Hippocampal formation (tissue), 2 donors: ENCODE results near the gene DBN1.

Experiments used
- DNase-seq, 2 donors: peaks; one replicate each; lab custom pipeline; 2025; lab: John Stamatoyannopoulos, UW

The DBN1 gene

DNA sequence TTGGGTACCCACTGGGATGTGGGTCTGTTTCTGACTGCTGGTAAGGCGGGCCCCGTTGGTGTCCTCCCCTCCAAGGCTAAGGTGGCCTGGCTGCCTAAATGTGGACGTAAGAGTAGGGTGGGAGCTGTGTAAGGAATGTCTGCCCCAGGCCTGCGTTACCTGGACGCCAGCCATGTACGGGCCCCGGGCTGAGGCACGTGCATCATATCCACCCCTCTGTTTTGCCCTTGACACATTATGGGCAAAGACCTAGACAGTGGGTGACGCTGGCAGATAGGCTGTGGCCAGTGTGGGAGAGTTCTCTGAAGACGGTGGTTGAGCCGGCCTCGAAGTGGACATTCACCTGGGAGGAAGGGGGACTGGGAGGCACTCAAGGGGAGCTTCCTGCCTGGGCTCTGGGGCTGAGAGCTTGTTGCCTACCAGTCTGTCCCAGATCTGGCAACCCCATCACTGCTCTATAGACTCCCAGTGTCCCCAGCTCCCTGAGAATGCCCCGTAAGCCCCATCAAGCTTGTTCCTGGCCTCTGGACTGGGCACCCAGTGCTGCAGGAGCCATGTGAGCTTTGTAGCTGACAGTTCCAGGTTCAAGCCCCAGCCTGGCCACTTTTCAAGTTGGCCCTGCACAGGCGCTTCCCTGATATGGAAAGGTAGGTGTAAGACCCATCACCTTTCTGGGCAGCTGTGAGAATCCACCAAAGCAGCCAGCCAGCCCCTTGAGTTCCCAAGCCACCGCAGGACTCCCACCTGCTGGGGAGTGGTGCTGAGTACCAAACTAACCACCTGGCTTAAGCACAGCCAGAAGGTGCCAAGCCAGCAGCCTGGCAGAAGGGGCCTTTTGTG, 30.1 kb downstream of the DBN1 start:
- no peak for DNase-seq

DNA sequence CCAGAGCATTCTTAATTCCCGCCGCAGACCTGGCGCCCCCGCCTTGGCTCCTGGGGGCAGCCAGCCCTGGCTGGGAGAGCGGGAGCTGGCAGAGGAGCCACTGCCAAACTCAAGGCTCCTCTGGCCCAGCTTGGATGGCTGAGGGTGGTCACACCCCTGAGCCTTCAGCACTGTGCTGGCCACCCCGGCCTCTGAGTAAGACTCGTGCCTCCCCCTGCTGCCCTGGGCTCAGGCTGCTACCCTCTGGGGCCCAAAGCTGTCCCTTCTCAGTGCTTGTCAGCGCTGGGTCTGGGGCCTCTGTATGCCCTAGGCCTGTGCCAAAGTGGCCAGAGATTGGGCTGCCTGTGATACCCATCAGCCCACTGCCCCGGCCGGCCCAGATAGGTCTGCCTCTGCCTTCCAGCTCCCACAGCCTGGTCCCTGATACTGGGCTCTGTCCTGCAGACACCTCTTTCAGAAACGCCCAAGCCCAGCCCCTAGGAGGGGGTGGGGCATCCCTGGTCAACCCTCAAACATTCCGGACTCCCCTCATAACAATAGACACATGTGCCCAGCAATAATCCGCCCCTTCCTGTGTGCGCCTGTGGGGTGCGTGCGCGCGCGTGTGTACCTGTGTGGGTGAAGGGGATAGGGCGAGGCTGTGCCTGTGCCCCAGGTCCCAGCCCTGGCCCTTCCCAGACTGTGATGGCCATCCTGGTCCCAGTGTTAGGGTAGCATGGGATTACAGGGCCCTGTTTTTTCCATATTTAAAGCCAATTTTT, 31.2 kb downstream of the DBN1 start:
- DNase-seq: no peak

DNA sequence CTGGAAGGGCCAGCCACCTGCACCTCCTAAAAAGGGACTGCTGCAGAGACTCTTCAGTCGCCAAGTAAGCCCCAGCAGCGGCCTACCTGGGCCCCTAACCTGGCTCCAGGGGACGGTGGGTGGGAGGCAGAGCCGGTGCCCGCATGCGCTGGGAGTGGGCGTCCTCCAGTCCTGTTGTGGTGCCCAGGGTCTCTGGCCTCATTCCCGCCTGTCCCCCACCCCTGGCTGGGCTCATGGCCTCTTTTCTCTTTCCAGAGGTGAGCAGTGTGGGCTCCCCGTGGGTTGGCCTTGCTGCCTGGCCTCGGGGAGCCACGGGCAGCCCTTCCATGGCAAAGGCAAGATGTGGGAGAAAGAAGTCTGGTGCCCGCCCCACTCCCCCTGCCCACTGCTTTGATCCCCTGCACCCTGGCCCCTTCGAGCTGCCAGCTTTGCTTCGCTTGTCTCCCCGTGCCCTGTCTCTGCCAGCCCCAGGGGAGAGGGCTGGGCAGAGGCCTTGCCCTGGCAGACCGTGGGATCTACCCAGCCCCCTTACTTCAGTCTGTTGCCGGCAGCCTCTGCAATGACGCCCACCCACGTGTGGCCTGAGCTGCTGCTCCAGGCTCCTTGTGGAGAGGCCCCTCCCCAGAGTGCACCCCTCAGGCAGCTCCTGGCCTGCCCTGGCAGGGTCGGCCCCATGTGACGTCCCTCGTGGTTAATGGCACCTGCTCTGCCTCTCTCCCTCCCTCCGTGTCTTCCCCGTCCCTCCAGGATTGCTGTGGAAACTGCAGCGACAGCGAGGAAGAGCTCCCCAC, 32.2 kb downstream of the DBN1 start:
- DNase-seq: no peak

DNA sequence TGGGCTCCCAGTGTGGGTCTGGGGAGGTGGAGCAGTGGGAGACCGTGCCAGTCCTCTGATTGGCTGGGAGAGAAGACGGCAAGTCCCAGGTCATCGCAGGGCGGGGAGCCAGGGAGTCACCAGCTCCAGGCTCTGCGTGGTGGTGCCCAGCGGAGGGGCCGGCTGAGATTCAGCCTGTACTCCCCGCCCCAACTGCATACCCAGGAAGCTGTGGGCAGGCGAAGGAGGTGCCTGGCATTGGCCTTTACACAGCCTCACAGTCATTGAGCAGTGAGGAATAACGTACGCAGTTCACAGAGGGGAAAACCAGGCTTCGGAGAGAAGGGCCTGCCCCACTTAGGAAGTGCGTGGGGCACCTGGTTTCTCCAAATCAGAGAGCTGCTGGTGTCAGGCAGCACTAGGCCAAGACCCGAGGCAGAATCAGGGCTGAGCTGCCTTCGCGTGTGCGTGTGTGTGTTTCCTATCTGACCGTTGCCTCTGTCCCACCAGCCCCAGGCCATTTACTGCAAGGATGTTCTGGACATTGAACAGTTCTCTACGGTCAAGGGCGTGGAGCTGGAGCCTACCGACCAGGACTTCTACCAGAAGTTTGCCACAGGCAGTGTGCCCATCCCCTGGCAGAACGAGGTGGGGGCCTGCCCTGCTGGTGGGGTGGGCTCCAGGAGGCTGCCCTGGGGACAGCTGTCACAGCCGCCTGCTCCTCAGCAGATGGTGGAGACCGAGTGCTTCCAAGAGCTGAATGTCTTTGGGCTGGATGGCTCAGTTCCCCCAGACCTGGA, 33.0 kb downstream of the DBN1 start:
- DNase-seq: no peak

DNA sequence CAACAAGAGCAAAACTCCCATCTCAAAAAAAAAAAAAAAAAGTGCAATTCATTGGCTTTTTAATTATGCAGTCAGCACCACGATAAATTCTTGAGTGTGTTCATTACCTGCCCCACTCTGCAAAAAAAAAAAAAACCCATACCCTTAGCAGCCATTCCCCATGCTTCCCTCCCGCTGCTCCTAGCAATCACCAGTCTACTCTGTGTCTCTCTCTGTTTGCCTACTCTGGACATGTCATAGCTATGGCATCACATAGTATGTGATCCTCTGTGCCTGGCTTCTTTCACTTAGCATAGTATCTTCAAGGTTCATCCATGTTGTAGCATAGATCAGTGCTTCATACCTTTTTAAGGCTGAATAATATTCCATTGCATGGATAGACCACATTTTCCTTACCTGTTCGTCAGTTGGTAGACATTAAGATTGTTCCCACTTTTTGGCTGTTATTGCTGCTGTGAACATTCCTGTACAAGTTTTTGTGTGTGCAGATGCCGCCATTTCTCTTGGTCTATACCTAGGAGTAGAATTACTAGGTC, 33.8 kb downstream of the DBN1 start:
- DNase-seq: no peak

DNA sequence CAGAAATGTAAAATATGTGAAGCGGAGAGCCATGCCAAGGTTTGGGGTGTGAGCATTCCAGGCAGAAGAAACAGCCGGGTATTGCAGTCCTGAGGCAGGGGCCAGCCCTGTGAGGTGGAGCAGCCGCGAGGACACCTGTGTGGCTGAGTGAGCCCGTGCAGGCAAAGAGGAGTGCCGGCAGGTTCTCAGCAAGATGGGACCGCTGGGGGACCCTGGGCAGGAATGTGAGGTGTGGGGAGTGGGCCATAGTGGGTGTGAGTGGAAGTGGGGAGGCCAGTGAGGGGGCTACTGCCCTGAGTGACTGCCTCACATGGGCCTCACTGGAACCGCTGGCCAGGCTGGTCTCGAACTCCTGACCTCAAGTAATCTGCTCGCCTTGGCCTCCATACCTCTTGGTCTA, 35.0 kb downstream of the DBN1 start:
- no peak for DNase-seq

DNA sequence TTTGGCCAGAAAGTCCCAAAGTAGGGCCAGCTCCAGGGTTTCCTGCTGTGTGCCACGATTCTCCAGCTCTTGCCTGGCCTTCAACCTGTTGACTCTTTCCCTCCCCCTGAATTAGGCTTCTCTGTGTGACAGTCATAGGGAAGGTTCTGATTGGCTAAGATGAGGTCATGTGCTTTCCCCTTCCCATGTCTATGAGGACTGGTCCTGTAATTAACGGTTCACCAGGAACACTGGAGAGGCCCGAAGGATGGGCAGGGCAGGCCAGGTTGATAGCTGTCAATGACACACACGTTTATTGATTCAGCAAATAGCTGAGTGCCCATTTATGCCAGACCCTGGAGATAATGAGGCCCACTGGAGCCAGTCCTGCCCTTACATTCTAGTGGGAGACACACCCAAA, 35.8 kb downstream of the DBN1 start:
- no peak for DNase-seq

DNA sequence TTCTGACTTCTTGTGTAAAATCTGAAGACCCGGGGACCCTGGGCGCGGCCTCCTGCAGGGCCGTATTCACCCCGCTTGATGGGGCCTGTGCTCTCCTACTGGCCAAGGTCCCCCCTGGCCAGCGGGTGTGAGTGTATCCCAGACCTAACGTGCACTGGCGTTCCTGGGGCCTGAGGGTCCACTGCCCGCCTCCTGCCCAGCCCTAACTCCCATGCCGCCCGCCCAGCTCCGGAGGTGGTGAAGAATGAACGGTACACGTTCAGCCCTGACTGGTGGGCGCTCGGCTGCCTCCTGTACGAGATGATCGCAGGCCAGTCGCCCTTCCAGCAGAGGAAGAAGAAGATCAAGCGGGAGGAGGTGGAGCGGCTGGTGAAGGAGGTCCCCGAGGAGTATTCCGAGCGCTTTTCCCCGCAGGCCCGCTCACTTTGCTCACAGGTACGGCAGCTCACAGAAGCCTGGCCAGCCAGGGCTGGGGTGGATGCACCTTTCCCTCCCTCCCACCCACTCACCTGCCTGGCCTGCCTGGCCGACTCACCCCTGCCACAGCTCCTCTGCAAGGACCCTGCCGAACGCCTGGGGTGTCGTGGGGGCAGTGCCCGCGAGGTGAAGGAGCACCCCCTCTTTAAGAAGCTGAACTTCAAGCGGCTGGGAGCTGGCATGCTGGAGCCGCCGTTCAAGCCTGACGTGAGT, 37.4 kb downstream of the DBN1 start:
- no peak for DNase-seq

DNA sequence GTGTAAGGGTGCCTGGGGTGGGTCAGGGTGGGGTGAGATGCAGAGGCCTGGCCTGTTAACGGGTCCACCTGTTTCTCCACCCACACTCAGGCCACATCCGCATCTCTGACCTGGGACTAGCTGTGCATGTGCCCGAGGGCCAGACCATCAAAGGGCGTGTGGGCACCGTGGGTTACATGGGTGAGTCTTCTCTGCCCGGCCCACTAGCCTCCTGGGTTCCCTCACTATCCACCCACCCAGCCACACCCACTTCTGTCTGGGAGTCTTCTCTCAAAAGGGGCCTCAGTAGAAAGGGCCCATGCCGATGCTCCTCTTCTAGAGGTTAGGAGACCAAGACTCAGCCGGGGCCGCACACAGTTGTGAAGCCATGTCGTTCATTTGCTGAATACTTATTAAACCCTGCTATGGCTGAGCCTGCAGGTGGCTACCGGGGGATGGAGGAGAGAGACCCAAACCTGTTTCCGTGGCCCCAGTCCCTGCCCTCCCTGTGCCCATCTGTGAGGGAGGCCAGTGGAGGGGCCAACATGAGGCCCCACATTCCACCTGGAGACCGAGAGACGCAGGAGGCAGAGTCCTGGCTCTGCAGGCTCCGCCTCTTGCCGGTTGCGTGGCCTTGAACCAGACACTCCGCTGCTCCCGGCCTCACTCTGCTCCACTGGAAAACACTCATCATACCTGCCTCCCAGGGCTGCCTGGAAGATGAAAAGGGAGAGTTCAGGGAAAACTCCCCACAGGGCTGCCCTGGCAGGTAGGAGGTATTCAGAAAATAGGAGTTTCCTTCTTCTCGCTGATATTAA, 38.3 kb downstream of the DBN1 start:
- DNase-seq: no peak

DNA sequence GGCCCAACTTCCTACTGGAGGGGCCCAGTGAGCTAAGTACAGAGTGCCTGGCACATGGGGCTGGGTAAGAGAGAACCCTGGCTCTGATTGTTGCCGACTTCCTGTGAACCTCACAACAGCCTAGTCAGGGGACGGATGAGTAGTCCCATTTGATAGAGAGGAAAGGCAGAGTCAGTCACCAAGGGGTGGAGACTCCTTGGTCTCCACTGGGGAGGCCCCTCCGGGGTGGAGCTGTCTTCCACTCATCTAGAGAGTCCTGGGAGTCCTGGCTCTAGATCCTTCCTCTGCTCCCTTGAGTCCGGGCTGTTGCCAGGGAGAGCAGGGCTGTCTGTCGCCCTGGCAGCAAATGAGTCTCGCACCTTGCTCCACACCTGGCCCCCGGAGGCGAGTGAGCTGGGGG, 39.0 kb downstream of the DBN1 start:
- no peak for DNase-seq

DNA sequence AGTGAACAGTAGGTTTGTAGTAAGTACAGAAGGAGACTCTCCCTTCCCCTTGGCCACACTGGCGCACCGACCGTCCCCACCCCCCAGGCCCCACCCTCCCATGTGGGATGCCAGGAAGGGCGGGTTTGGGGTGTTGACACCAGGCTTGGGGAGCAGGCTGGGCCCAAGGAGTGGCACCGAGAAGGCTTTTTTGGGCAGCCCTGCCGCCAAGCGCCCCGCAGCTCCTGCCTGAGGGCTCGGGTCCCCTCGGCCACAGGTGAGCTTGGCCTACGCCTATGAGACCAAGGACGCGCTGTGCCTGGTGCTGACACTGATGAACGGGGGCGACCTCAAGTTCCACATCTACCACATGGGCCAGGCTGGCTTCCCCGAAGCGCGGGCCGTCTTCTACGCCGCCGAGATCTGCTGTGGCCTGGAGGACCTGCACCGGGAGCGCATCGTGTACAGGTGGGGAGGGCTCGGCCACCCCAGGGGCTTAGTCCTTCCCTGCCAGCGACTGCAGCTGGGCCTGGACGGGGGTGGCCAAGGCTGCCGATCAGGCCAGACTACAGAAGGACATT, 39.7 kb downstream of the DBN1 start:
- no peak for DNase-seq

DNA sequence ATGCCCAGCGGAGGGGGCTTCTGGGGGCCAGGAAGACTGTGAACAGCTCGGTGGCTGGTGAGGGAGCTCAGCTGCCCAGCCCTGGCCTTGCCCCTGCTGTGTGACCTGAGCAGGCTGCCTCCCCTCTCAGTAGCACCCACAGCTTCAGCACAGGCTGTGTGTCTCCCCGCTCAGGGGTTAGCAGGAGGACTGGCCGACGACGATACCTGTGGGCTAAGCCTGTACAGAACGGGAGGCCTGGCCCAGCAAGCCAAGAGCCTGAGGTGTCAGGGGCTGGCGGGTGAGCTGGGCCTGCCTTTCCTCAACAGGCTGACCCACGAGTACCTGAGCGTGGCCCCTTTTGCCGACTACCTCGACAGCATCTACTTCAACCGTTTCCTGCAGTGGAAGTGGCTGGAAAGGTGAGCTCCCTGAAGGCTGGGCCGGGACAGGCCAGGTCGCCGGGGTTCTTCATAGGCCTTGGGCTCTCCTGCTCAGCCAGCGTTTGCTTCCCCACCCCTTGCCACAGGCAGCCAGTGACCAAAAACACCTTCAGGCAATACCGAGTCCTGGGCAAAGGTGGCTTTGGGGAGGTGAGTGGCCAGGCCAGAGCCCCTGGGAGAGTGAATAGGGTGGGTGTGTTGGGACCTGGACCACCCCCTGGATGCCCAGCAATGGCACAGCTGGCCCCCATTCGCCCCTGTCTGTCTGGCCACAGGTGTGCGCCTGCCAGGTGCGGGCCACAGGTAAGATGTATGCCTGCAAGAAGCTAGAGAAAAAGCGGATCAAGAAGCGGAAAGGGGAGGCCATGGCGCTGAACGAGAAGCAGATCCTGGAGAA, 40.4 kb downstream of the DBN1 start:
- DNase-seq: no peak

DNA sequence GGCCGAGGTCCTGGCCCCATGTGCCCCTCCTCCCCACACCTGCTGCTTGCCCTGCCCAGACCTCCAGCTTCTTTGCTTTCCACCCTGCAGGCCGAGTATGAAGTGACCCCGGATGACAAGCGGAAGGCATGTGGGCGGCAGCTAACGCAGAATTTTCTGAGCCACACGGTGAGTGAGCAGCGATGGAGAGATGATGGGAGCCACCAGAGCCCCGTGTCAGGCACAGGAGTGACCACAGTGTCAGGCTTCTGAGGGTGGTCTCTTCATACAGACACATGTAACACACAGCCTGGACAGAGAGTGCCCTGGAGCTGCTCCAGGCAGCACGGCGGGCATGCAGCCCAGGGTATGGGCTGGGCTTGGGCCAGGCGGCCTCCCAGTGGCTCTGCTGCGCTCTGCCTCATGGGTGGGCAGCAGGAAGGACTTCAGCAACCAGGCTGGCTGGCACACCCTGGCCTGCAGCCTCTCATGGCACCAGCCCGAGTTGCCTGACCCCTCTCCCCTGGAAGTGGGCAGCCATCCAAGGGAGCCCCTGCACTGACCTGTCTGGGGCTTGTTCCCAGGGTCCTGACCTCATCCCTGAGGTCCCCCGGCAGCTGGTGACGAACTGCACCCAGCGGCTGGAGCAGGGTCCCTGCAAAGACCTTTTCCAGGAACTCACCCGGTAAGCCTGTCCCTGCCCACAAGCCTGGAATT, 41.1 kb downstream of the DBN1 start:
- peak; percentile 35 to 56 for DNase-seq

DNA sequence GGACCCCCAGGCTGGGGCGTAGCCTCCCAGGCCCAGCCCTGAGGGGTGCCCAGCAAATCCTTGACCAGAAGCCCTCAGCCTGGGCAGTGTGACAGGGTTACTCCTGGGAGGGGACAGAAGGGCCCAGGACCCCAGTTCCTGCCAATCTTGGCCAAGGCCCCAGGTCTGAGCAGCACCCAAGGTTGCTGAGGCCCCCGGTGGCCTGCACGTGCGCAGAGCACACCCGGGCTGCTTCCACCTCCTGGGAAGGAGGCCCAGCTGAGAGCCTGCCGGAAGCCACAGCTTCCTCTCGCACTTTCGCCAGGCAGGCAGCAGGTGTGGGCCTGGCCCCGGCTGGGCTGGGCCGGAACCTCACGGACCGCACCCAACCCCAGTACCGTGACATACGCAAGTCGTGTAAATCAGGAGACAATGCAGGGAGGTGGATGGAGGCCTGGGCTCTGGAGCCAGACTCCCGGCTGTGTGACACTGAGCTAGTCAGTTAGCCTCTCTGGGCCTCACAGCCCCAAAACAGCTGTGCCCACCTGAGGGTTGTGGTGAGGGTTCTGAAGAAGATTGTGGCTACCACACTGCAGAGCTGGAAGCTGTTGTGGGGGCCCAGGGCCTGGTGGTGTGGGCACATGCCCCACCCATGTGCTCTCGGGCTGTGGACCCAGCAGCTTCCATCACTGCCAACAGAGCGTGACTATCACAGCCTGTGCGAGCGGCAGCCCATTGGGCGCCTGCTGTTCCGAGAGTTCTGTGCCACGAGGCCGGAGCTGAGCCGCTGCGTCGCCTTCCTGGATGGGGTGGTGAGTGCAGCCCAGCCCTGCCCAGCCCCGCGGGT, 41.9 kb downstream of the DBN1 start:
- no peak for DNase-seq

DNA sequence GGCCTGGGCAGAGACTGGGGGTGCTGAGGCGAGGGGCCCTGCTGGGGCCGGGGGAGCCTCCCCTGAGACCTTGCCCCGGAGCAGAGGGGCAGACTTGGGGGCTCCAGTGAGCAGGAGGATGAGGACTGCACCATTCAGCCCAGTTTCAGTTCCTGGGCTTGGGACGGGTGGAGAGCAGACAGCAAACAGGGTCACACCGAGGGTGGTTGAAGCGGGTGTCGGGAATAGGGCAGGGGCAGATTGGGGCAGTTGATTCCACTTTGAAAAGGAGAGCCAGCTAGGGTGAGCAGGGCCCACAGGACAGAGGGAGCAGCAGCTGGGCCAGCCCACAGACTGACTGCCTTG, 42.5 kb downstream of the DBN1 start:
- DNase-seq: no peak

DNA sequence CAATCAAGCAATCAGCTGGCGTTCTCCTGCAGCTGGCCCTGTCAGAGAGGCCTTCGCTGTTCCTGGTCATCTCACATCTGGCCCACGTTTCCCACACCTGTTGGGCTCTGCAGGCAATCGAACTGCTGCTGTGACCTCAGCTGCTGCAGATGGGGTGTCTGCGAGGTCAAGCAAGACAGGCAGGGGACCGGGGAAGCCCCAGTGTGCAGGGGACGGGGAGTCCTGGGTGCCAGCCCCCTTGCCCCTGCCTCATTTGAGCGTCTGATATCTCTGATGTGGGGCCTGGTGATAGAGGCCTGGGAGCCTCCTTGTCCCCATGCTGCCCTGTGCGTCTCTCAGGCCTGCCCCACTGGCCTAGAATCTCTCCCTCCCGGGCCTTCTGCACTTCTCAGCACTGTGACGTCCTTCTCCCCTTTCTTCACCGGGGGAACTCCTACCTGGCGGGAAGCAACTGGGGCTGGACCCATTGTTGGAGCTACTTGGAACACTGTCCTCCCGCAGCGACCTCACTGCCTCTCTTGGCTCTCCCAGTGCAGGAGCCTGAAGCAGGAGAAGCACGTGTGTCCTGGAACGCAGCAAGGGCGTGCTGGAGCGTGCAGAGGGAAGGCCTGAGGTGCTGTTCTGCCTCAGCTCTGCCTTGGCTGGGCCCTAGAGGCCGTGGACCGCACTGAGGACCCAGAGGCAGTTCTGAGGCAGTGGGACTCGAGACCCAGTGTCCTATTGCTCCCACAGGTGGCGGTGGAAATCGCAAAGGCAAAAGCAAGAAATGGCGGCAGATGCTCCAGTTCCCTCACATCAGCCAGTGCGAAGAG, 43.1 kb downstream of the DBN1 start:
- no peak for DNase-seq
